SK-N-SH treated with all-trans-retinoic acid at 6 μM for 48 hours (cell line): ENCODE measurements around the gene COMT.

Source experiments
- ATAC-seq: fragments of 200-7000 bp; cut with Tn5 transposase; 3 replicates; pipeline ENCODE4 v1.9.1; 2020; ENCODE audit warnings: mild to moderate bottlenecking, moderate library complexity
- ARNTL ChIP-seq: fragments of 450-650 bp; formaldehyde crosslinking; IDR thresholded peaks from 2 replicates; pipeline ENCODE4 v1.5.0; 2020; ENCODE audit warnings: low read depth, mild to moderate bottlenecking, moderate library complexity, borderline replicate concordance
- BACH2 ChIP-seq: fragments of 250-450 bp; sonication (Bioruptor Pico); IDR thresholded peaks from 2 replicates; pipeline ENCODE4 v1.9.0; 2021; ENCODE audit warnings: mild to moderate bottlenecking, borderline replicate concordance
- CREB5 ChIP-seq: fragments of 250-450 bp; sonication (Bioruptor Pico); IDR thresholded peaks from 2 replicates; pipeline ENCODE4 v1.5.1; 2020; ENCODE audit warnings: low read depth, mild to moderate bottlenecking, moderate library complexity
- CSDC2 ChIP-seq: fragments of 250-450 bp; sonication (Bioruptor Pico); IDR thresholded peaks from 2 replicates; pipeline ENCODE4 v1.5.0; 2020; ENCODE audit warnings: mild to moderate bottlenecking, moderate library complexity
- ESRRG ChIP-seq: fragments of 250-450 bp; sonication (Bioruptor Pico); IDR thresholded peaks from 2 replicates; pipeline ENCODE4 v1.6.1; 2021; ENCODE audit warnings: mild to moderate bottlenecking
- ISL1 ChIP-seq: fragments of 250-450 bp; sonication (Bioruptor Pico); IDR thresholded peaks from 2 replicates; pipeline ENCODE4 v2.1.2; 2022; ENCODE audit warnings: mild to moderate bottlenecking, moderate library complexity
- OSR1 ChIP-seq: fragments of 250-450 bp; sonication (Bioruptor Pico); IDR thresholded peaks from 2 replicates; pipeline ENCODE4 v1.8.0; 2022; ENCODE audit warnings: moderate library complexity, mild to moderate bottlenecking, inconsistent platforms
- TCF4 ChIP-seq: fragments of 250-450 bp; sonication (Bioruptor Pico); IDR thresholded peaks from 2 replicates; pipeline ENCODE4 v1.8.0; 2021; ENCODE audit warnings: mild to moderate bottlenecking, moderate library complexity, borderline replicate concordance
- TSHZ2 ChIP-seq: fragments of 250-450 bp; sonication (Bioruptor Pico); IDR thresholded peaks from 2 replicates; pipeline ENCODE4 v1.5.0; 2020; ENCODE audit warnings: mild to moderate bottlenecking, moderate library complexity
- ZC3H10 ChIP-seq: fragments of 250-450 bp; sonication (Bioruptor Pico); IDR thresholded peaks from 2 replicates; pipeline ENCODE4 v1.5.1; 2021; ENCODE audit warnings: mild to moderate bottlenecking, moderate library complexity
- TF ChIP-seq, protein P1 (sequence below): fragments of 250-450 bp; sonication (Bioruptor Pico); IDR thresholded peaks from 2 replicates; pipeline ENCODE4 v1.5.1; 2021; ENCODE audit warnings: mild to moderate bottlenecking, moderate library complexity
- TF ChIP-seq, protein P2 (sequence below): fragments of 250-450 bp; sonication (Bioruptor Pico); IDR thresholded peaks from 2 replicates; pipeline ENCODE4 v1.8.0; 2020; ENCODE audit warnings: mild to moderate bottlenecking, moderate library complexity, borderline replicate concordance

COMT gene

DNA sequence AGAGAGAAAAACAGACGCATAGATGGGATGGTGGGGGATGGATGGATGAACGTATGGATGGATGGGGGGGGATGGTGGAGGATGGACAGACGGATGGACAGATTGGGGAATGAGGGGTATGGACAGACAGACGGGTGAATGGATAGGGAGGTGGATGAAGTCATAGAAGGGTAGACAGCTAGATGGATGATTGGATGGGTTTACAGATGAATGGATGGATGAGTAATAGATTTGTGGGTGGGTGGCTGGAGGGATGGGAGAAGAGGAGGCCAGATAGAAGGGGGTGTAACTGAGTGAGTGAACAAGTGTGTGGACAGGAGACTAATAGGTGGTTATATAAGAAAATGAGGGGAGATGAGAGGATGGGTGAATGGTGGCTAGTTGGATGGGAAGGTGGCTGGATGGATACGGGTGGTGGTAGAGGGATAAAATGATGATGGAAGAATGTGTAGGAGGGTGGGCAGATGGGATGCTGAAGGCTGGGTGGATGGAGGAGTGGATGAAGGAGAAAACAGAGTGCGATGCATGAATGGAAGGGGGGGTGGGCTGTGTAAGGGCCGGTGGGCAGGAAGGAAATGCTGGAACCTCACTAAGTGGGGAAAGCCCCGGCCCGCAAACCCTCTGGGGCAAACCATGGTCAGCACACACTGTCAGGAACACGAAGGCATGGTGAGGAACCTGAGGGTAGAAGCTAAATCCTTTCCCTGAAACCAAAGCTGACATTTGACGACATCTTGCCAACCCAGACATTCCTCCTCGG, 53.5 kb downstream of the COMT start (continued):
- TF ChIP-seq, protein P1, sequence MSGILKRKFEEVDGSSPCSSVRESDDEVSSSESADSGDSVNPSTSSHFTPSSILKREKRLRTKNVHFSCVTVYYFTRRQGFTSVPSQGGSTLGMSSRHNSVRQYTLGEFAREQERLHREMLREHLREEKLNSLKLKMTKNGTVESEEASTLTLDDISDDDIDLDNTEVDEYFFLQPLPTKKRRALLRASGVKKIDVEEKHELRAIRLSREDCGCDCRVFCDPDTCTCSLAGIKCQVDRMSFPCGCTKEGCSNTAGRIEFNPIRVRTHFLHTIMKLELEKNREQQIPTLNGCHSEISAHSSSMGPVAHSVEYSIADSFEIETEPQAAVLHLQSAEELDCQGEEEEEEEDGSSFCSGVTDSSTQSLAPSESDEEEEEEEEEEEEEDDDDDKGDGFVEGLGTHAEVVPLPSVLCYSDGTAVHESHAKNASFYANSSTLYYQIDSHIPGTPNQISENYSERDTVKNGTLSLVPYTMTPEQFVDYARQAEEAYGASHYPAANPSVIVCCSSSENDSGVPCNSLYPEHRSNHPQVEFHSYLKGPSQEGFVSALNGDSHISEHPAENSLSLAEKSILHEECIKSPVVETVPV (CRISPR knock-in tag): no peak
- TF ChIP-seq, protein P2, sequence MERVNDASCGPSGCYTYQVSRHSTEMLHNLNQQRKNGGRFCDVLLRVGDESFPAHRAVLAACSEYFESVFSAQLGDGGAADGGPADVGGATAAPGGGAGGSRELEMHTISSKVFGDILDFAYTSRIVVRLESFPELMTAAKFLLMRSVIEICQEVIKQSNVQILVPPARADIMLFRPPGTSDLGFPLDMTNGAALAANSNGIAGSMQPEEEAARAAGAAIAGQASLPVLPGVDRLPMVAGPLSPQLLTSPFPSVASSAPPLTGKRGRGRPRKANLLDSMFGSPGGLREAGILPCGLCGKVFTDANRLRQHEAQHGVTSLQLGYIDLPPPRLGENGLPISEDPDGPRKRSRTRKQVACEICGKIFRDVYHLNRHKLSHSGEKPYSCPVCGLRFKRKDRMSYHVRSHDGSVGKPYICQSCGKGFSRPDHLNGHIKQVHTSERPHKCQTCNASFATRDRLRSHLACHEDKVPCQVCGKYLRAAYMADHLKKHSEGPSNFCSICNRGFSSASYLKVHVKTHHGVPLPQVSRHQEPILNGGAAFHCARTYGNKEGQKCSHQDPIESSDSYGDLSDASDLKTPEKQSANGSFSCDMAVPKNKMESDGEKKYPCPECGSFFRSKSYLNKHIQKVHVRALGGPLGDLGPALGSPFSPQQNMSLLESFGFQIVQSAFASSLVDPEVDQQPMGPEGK (CRISPR knock-in tag): no peak
- no peak for TF ChIP-seq CREB5 (CRISPR knock-in tag)
- no peak for TF ChIP-seq CSDC2
- TF ChIP-seq ZC3H10: no peak
- no peak for TF ChIP-seq OSR1
- no peak for TF ChIP-seq ESRRG (CRISPR knock-in tag)
- TF ChIP-seq, all 23 proteins: peak for 0

GRCh38 chr22:19995611-19996339, 54.2 kb downstream of the COMT start:
- TF ChIP-seq TSHZ2 (CRISPR knock-in tag) (peak; percentile 79; the same call in 1 of the 2 replicates), BACH2 (CRISPR knock-in tag) (no peak), CSDC2 (no peak)
- TF ChIP-seq, protein P2 (CRISPR knock-in tag): peak; percentile 42; the same call in 1 of the 2 replicates
- TF ChIP-seq, all 23 proteins: peak for 2
- peak; percentile 76 for ATAC-seq

GRCh38 chr22:19996694-19997384, 55.3 kb downstream of the COMT start:
- peak; percentile 20 for ATAC-seq
- TF ChIP-seq CREB5 (CRISPR knock-in tag) (no peak), TSHZ2 (CRISPR knock-in tag) (peak; percentile 73; the same call in 1 of the 2 replicates), TCF4 (CRISPR knock-in tag) (peak; percentile 70; the same call in 1 of the 2 replicates), ISL1 (CRISPR knock-in tag) (0 out of 2 replicates have a peak, but pooled peaks have one; percentile 20), ARNTL (CRISPR knock-in tag) (peak; percentile 4; the same call in 1 of the 2 replicates), BACH2 (CRISPR knock-in tag) (no peak)
- TF ChIP-seq, protein P1 (CRISPR knock-in tag): no peak
- TF ChIP-seq, protein P2 (CRISPR knock-in tag): 0 out of 2 replicates have a peak, but pooled peaks have one; percentile 18
